Measurements from ENCODE around the gene DDA1. TPM values are rescaled to one million over a fixed set of nuclear protein-coding genes. Genes with fewer than 3 reads are reported as not detected.

DDA1 gene
- total RNA-seq, 1 donor from 2014 or later: 21.9 TPM

- Mint-ChIP-seq H3K4me1 (no peaks in the 10 kb centered on the region), H3K27me3 (ENCODE audit: insufficient read depth, low read depth) (peaks cover 2% of the 10 kb centered on the region), H3K9me3 (peaks cover 2% of the 10 kb centered on the region), H3K27ac (peak overlapping the region; percentile 55), H3K4me3 (no peak overlapping the region), H3K36me3 (no peaks in the 10 kb centered on the region)
- H4K20me1 ChIP-seq (ENCODE audit: low read depth): no peaks in the 10 kb centered on the region
- H2AFZ ChIP-seq (replicated peaks): no peak overlapping the region
- no peak overlapping the region for H3K4me2 ChIP-seq
- H3K9ac ChIP-seq: no peak overlapping the region
- no peak for DNase-seq (ENCODE audit: low spot score)
- H3F3A ChIP-seq (ENCODE audit: low read depth): no peaks in the 10 kb centered on the region
- no peak for TF ChIP-seq EZH2phosphoT487 (IDR thresholded peaks at IDR 0.05)
- no peaks in the 10 kb centered on the region for H3K4me1 ChIP-seq
- H3K79me2 ChIP-seq (ENCODE audit: low read depth): no peaks in the 10 kb centered on the region
- H3K36me3 ChIP-seq: no peaks in the 10 kb centered on the region
- no peak overlapping the region for H3K4me3 ChIP-seq
- no peak overlapping the region for H3K27ac ChIP-seq
- H3K27me3 ChIP-seq: no peaks in the 10 kb centered on the region
- no peaks in the 10 kb centered on the region for H3K9me3 ChIP-seq (ENCODE audit: low read depth)
These were observed 60.7 kb downstream of the DDA1 start for GRCh38 chr19:17370026-17370587.

Other genes starting within 250 kb of the DDA1 start
- gene HAUS8, start 234.1 kb upstream of the DDA1 start, total RNA-seq (ENCODE audit: low replicate concordance): 15.6 and 16.3 TPM in 2 replicates
- gene MYO9B, start 233.8 kb upstream of the DDA1 start, total RNA-seq (ENCODE audit: low replicate concordance): 38.5 and 42.2 TPM in 2 replicates
- gene USE1, start 94.2 kb upstream of the DDA1 start, total RNA-seq (ENCODE audit: low replicate concordance): 12.1 and 13.6 TPM in 2 replicates
- gene OCEL1, start 83.3 kb upstream of the DDA1 start, total RNA-seq (ENCODE audit: low replicate concordance): 4.6 and 7.7 TPM in 2 replicates
- gene NR2F6, start 63.6 kb upstream of the DDA1 start, total RNA-seq (ENCODE audit: low replicate concordance): 14.3 and 67.0 TPM in 2 replicates
- 0.28 and 1.1 TPM in 2 replicates for gene USHBP1, start 44.8 kb upstream of the DDA1 start, total RNA-seq (ENCODE audit: low replicate concordance)
- gene BABAM1, start 42.1 kb upstream of the DDA1 start, total RNA-seq (ENCODE audit: low replicate concordance): 89.8 and 107 TPM in 2 replicates
- gene ANKLE1, start 27.7 kb upstream of the DDA1 start, total RNA-seq (ENCODE audit: low replicate concordance): 2.3 and 3.3 TPM in 2 replicates
- gene ABHD8, start 6.1 kb upstream of the DDA1 start, total RNA-seq (ENCODE audit: low replicate concordance): 4.6 and 13.3 TPM in 2 replicates
- gene MRPL34, start 3.7 kb upstream of the DDA1 start, total RNA-seq (ENCODE audit: low replicate concordance): 25.9 and 38.8 TPM in 2 replicates
- 11.4 and 25.0 TPM in 2 replicates for gene ANO8, start 25.3 kb downstream of the DDA1 start, total RNA-seq (ENCODE audit: low replicate concordance)
- gene GTPBP3, start 28.0 kb downstream of the DDA1 start, total RNA-seq (ENCODE audit: low replicate concordance): 13.2 and 47.6 TPM in 2 replicates
- 0.11 and 0.37 TPM in 2 replicates for gene PLVAP, start 67.8 kb downstream of the DDA1 start, total RNA-seq (ENCODE audit: low replicate concordance)
- 0.56 and 1.1 TPM in 2 replicates for gene CCDC194, start 84.6 kb downstream of the DDA1 start, total RNA-seq (ENCODE audit: low replicate concordance)
- 44.8 and 65.5 TPM in 2 replicates for gene BST2, start 96.1 kb downstream of the DDA1 start, total RNA-seq (ENCODE audit: low replicate concordance)
- gene MVB12A, start 110.5 kb downstream of the DDA1 start, total RNA-seq (ENCODE audit: low replicate concordance): 33.2 and 88.6 TPM in 2 replicates
- 0.17 and 2.2 TPM in 2 replicates for gene TMEM221, start 139.1 kb downstream of the DDA1 start, total RNA-seq (ENCODE audit: low replicate concordance)
- gene NXNL1, start 151.4 kb downstream of the DDA1 start, total RNA-seq (ENCODE audit: low replicate concordance): not detected in 2 replicates
- gene SLC27A1, start 161.0 kb downstream of the DDA1 start, total RNA-seq (ENCODE audit: low replicate concordance): 13.9 and 22.4 TPM in 2 replicates
- gene PGLS, start 202.1 kb downstream of the DDA1 start, total RNA-seq (ENCODE audit: low replicate concordance): 22.8 and 86.0 TPM in 2 replicates
- 38.4 and 60.3 TPM in 2 replicates for gene COLGALT1, start 246.1 kb downstream of the DDA1 start, total RNA-seq (ENCODE audit: low replicate concordance)